Muscle of back (tissue), 11 donors: ENCODE measurements around the gene KCNQ2. TPM values are rescaled to one million over a fixed set of nuclear protein-coding genes. Genes with fewer than 3 reads are reported as not detected.

Experiments used
- DNase-seq, 3 donors: peaks; one replicate each; pipeline versions ENCODE4 v3.0.0 to v3.0.0-alpha.2; 2013
- polyA plus RNA-seq, 10 donors: library from polyadenylated mRNA; unstranded; fragments of 120-200 nt; gene quantifications; one replicate each; pipeline ENCODE4 v1.2.1, GENCODE V29; 2013; ENCODE audit not compliant: insufficient read length in 10 of 10

Gene KCNQ2
- polyA plus RNA-seq, 10 donors = 2.6 to 8.1 (median 4.3) TPM

DNA sequence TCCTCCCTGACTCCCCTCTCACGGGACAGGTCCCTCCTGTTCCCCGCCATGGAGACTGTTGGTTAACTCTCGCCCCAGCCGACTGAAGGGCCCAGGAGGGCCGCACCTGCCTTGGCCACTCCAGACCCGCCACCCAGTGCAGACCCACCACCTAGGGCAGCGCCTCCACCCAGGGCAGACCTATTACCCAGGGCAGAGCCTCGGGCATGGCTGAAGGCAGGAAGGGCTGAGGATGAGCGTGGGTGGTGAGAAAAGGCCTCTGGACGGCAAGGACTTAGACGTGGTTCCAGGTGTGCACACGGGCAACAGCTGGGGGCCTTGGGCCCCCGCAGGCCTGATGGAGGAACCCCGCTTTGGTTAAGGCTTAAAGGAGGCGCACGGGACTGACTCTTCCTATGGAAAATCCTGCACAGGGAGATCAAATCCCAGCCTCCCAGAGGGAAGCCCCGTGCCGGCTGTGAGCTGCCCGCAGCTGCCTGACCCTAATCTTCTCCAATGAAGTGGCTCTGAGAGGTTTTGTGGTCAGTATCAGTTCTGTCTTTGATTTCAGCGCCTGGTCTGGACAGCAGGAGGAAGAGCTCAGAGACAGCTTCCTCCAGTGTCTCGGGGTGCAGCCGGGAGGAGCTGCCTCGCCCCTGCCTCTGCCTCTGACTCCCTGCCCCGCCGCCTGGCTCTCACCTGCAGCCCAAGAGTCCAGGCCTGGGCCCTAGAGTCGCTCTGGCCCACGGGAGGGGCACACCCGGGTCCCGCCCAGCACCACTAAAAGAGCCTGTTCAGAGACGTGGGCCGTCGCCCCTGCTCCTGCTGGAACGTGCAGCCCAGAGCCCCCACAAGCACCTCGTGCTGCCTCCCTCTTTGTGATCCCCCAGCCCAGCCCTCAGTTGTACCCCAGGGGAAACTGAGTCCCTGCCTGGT lies 99.2 kb downstream of the KCNQ2 start:
- DNase-seq = no peak

DNA sequence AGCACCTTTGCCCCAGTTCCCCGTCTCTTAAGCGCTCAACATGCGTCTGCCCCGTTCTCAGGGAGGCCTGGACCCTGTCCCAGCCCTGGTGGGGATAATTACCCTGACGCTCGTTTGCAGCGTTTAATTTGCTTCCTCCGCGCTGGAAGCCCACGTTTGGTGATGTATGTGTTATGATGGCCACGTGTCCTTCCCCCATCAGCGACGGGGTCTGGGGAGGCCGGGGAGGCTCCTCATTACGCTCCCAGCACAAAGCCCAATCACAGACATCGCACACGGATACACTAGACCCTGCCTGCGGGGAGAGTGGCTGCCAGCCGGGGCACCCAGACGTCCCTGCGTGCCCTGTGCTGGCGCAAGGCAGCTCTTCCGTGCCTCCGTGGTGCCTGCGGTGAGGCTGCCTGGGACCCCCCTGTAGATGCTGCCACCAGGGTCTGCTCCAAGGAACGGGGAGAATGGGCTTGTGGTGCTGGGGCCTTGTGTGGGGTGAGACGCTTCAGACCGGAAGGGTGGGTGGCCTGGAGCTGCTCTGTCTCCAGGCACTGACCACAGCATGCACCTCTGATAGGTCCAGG lies 101.1 kb downstream of the KCNQ2 start:
- DNase-seq = no peak

DNA sequence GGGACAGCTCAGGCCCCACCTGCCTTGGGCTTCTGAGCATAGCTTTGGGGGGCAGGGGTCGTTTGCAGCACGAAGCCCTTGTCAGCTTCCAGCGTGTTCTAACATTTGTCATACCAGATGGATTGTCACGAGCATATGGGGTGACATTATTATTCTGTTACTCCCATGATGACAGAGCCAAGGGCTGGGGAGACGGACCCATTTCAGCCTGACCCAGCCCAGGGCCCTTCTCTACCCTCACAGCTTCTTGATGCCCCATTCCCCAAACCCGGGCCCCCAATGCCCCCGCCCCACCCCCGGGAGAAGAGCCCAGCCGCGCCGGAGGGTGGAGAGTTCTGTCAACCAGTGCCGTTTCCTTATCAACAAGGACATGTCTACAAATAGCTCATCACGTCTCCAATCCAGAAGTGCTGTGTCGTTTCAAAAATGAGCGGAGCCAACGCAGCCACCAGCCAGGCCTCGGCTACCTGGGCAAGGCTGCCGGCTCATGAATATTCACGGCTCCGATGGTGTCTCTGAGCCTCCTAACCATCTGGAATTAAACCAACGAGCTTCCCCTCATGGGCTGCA lies 101.8 kb downstream of the KCNQ2 start:
- no peak for DNase-seq

DNA sequence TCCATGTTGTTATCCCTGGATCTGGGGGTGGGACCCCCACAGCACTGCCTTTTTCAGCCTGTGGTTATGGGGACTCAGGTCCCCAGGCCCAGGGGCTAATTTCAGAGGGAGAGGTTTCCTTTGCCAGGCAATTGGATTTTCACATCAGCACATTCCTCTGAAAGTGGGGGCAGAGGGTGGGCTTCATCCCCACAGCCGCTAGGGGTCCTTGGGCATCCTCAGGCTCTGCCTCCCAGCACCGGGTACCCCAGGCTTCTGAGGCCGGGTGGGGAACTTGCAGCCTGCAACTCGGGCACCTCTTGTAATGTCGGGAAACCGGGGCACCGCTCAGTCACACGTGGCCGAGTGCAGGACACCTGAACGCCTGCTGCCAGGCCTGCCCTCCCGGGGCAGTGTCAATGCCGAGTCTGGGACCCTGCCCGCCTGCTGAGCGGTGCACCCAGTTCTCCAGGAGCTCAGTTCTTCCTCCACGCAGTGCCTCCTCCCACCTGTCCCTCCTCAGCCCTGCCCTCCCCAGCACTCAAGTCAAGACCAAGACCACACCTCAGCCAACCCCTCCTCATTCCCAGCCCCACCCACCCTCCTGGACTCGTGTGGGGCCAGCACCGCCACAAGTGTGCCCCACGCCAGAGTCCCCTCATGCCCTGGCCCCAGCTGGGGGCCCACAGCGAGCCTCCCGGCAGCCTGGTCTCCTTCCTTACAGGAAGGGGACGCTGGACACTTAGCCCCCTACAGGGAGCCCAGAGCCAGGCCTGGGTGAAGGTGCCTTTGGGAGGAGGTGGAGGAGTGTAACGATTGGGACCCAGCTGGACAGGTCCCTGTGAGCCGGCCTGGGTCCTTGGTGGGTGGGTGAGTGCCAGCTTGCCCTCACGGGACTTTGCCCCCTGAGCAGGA lies 102.5 kb downstream of the KCNQ2 start:
- DNase-seq = no peak

DNA sequence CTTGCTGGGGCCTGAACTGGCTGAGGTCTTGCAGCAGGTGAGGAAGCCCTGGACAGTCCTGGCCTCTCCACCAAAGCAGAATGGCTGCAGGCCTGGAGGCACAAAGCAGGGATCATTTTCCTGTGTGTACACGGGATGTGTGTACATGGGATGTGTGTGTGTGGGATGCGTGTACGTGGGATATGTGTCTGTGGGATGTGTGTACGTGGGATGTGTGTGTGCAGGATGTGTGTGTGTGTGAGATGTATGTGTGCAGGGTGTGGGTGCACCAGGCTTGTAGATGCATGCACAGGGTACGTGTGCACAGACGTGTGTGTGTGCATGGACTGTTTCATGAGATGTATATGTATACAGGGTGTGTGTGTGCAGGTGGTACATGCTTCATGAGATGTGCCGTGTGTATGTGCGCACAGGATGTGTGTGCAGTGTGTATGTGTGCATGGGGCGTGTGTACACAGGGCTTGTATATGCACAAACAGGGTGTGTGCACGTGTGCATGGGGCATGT lies 103.4 kb downstream of the KCNQ2 start:
- no peak for DNase-seq

DNA sequence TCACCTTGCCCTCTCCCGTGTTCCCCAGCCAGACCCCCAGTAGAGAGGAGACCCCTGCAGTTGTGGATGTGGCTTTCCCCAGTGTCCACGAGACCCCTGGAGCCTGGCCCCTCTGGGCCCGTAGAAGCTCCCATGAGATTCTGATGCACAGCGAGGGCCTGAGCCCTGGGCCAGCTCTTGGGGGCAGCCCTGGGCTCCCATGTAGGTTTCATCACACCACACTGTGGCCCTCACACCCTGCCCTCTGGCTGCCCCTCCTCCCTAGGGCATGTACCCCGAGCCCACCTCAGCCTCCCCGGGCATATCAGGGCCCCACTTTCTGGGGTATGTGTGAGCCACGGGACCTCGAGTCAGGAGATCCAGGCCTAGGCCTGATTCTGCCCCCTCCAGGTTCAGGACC lies 104.3 kb downstream of the KCNQ2 start:
- no peak for DNase-seq

DNA sequence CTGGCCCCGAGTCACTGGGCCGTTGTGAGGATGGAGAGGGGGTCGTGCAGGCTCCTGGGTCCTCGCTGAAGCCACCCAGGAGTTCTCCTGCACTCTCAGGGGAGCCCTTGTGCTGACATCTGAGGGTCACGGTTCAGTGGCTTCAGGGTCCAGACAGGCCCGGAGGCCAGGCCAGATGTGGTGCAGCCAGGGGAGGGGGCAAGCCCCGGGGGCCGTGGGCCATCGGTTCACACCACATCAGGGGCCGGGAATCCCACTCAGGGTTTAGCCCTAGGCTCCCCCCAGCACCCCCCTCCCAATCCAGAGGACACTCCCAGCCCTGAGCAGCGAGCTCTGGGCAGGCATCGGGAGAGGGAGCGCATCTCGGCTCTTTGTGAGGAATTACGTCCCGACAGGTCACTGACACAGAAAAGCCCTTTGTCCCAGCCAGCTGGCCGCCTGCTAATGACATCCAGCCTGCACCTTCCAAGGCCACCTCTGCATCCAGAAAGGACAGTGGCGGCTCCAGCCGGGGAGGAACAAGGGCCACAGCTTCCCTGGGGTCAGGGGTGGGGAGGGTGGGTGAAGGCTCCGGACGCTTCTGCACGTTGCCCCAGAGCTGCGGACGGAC lies 104.9 kb downstream of the KCNQ2 start:
- DNase-seq = no peak

DNA sequence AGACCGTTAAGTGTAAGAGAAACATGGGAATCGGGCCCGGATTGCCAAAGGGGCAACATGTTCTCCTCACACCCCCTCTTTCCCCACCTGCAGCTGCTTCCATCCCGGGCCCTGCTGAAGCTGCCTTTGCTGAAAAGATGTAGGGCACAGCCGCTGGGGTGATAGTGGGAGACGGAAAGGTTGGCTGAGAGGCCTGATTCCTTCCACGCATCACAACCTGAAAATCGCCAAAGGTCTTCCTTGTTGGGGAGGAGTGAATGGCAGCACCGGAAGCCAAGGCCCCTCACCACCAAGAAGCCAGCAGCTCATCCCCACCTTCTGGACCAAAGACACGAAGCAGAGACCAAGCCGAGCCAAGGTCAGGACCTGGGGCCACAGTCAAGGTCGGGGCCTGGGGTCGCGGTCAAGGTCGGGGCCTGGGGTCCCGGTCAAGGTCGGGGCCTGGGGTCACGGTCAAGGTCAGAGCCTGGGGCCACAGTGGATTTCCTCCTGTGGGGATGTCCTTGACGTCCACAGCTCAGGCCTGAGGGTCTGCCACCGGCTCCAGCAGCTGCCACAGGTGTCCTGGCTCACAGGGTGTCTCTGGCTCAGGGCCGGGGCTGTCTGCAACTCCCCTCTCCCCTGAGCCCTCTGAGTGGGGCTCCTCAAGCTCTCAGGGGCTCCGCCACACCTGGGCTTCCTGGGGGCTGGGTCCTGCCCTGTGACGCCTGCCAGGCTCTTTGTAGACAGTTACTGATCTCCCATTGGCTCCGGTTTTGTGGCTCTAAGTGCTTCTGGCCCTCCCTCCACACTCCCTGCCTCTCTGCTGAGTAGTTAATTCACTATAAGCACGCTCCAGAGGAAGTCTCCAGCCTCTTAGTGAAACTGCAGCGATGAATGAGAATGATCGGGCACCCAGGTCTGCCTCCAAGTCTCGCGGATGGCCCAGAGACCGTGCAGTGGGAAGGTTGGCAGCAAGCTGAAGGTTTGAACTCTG lies 105.8 kb downstream of the KCNQ2 start:
- DNase-seq = no peak

DNA sequence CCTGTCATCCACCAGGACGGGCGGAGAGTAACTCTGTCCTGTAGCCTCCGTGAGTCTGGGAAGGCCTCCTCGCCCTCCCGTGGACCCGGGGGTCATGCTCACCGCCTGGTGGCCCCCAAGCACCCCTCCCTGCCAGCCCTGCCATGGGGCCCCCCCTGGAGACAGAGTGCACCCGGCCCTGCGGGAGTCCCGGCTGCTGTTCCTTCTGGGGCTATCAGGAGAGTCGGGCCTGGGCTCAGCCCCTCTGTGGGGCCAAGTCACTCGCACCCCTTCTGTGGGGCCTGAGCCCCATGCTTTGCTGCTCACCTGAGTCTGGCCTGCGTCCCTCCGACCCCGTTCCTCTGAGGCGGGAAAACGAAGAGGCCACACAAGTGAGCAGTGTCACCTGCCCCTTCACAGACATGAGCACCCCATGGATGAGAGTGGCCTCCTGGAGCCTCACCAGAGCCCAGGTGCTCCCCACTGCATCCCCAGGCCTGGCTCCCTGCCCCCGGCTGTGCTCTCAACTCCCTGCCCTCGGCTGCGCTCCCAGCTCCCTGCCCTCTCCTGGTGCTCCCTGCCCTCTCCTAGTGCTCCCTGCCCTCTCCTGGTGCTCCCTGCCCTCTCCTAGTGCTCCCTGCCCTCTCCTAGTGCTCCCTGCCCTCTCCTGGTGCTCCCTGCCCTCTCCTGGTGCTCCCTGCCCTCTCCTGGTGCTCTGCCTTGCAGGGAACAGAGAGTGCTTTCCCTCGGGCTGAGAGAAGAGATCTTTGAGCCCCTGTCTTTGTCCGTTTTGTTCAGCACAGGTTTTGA lies 106.7 kb downstream of the KCNQ2 start:
- no peak for DNase-seq

DNA sequence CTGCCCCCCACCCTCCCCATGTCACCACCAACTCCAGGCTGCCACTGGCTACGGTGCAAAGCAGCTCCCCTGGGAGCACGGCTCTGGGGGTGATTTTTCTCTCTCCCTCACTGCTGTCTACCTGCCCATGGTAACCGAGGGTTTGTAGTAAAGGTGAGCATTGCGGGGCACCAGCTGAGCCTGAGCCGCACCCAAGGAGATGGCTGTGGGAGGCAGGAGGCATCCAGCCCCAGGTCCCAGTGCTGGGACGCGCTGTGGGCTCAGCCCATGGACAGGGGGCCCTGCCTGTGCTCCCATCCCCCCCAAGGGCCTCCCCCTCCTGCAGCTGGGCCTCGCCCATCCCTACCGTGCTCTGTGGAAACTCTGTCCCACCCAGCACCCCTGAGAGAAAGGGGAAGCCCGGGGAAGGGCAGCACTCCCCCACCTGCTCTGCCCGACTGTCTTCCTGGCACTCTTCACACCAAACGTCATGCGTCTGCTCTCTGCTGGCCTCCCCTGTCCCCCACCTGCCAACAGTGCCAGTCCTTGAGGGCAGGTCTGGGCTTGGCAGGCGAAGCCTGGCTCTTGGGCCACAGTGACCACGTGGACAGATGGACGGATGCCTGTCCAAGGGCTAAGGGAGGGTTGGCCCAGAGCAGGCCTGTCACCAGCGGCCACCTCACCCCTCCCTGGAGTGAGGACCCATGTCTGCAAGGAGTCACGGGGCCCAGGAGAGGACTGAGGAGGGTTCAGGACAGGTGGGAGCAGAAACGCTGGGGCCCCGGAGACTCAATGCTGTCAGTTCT lies 107.5 kb downstream of the KCNQ2 start:
- no peak for DNase-seq

DNA sequence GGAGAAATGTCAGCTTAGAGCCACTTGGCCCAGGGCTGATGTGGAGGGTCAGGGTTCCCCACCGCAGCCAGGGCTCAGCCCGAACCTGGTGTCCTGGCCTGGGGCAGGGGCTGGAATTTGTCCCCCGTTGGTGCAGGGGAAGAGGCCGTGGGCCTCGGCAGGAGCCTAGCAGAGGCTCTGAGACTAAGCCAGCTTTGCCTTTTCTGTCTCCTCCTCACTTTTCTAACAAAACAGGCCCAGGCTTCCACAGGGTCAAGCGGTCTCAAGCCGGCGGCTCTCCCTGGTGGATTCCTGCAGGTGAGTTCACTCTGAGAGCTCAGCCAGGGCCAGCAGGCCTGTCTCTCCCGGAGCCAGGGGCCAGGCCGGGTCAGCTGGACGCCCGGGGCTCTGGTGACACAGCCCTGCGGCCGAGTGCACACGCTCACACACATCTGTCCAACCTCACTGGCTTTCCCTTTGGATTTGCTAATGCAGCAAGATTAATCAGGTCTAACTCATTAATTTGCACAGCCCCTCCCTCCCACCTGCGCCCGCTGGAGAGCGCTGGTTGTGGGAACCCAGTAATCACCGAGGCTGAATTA lies 108.4 kb downstream of the KCNQ2 start:
- DNase-seq = no peak

DNA sequence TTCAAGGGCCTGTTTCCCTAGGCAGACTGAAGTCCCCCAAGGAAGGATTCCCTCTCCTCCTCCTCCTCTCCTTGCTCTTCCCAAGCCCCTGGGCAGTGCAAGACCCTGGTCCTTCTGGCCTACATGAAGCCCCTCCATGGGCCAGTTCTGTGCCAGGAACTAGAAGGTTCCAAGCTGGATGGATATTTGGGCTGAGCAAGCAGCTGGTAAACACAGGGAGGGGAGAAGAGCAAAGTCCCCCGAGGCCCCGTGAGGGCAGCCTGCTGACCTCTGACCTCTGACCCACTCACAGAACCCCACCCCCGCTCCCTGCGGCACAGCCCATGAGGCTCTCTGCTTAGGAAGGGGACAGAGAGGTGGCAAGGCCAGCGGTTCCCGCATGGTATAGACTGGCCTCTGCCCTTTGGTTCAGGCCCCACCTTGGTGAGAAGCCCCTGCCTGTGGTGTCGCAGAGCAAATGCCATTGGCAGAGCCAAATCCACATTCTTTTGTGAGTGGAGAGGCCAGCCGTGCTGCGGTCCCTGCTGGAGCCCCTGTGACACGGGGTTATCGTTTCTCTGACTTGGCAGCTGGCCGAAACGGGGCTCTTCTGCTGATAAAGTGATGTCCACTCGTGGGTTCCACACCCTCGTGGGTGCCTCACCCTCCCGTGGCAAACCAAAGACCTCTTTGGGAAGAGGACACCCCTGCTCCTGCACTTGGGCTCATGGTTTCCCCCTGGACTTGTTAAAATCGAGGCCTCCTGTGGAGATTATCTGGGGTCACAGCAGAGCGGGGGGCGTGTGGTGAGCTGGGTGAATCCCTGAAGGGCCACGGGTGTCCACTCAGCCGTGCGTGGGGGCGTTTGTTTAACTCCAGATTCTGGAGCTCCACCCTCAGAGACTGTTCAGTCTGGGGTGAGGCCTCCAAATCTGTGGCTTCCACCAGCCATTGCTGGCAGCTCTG lies 109.2 kb downstream of the KCNQ2 start:
- no peak for DNase-seq

DNA sequence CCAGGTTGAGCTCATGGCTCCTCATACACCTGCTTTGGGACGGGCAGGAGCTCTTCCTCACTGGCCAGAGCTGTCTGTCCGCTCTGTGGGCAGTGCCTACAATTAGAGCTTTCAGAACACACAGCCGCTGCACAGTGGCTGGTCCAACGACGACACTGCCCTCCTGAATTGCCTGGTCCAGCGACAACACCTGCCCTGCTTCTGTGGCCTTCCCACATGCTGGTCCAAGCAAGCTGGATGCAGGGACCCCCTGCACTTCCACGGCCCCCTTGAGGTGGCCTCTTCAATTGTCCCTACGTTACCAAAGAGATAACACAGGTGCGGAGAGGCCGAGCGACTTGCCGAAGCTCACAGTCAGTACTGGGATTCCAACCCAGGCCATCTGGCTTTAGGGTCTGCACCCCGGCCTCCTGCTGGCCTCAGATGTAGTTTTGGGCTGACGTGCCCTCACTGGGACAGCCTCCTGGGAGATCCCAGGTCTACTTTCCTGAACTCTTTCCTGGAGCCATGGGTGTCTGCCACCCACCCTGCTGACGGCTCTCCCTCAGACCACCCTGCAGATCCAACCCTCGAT lies 109.9 kb downstream of the KCNQ2 start:
- DNase-seq = no peak

DNA sequence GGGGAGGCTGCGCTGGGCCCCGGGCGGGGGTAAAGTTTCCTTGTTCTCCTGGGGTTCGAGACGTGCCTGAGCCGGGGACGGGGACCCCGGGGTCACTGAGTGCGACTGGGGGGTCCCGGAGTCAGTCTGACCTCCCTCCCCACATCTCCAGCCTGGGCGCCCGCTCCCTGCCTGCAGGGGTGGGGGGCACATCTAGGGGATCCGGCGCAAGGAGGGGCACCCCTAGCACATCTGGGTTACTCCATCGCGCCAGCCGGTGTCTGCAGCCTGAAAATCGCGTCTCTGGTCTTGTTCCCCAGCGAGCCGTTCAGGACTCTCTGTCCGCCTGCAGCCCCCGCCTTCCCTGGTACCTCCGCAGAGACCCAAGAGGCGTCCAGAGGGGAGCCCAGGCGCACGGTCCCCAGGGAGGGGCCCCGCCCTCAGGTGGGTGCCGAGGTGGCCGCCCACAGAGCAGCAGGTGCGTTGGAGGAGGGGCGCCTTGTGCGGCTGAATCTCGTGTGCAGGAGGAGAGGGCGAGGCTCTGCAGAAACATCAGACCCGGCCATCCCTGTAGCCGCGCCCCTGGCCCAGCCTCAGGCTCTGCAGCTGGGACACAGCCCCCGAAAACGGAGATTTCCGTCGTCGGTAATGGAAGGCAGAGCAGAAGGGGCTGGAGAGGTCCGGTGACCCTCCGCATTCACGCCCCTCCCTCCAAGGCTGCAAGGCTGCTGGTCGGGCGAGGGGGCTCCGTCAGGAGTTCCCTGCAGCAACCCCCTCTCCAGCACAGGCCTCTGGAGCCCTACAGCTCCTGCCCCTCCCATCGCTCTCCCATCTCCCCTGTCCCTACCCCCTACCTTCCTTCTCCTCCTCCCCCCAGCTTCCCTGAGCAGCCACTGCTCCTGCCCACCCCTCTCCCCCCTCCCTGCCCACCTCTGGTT lies 110.7 kb downstream of the KCNQ2 start:
- DNase-seq = peak in 1 of 3 donors; percentile 24

DNA sequence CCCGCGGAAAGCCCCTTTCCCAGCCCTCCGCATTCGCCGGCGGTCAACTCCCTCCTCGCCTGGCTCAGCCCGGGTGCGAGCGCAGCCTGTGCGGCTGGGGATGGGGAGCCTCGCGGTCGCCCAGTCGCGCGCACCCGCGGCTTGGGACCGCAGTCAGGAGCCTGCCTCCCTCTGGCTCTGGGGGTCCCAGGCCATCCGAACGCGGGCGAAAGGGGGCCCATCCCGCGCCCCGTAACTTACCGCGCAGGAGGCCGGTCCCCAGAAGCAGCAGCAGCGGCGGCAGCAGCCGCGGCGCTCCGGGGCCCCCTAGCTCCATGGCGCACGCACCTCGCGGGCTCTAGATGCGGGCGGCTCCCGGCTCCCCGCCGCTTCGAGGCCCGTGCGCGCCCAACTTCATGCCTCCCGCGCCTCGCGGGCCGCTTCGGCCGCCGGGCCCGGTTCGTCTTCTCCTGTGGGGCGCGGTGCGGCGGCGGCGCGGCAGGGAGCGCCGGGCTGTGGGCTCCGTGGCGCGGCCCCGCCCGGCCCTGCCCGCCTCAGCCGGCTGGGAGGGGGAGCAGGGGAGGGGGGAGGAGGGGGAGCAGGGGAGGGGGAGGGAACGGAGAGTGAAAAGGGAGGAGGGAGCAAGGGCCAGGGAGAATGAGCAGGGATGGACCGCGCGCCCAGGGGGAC lies 111.5 kb downstream of the KCNQ2 start, which contains the start of gene CHRNA4:
Gene CHRNA4 (minus strand): TSS at position 500 of the 669 bp plus-strand sequence. CDS start 184 bp downstream, at position 316.
- DNase-seq = peak in 1 of 3 donors; percentile 49
